ENCODE data around the gene DEFB132. TPM values are rescaled to one million over a fixed set of nuclear protein-coding genes. Genes with fewer than 3 reads are reported as not detected.

DEFB132 gene
- total RNA-seq, 4 donors from 2014 or later = 0.66 TPM; not detected in 3

GRCh38 chr20:272718-273117 lies 15.2 kb downstream of the DEFB132 start:
- TF ChIP-seq POLR2A (IDR thresholded peaks at IDR 0.05) (no peak), EP300 (IDR thresholded peaks at IDR 0.05) (no peak), CTCF (IDR thresholded peaks at IDR 0.05) (no peak)
- Histone ChIP-seq H3K27ac (no peak overlapping the region), H3K4me3 (no peak overlapping the region), H3K9me3 (no peaks in the 10 kb centered on the region), H3K36me3 (peaks cover 0 to 36% (median 0%) of the 10 kb centered on the region in 3 donors), H3K4me1 (no peaks in the 10 kb centered on the region), H3K27me3 (no peaks in the 10 kb centered on the region)
- DNase-seq (ENCODE audit: low spot score in 2 of 2) = no peak

GRCh38 chr20:273884-274283 lies 16.4 kb downstream of the DEFB132 start:
- no peak overlapping the region for H3K27ac ChIP-seq
- H3K27me3 ChIP-seq = no peaks in the 10 kb centered on the region
- H3K36me3 ChIP-seq = peaks cover 0 to 46% (median 0%) of the 10 kb centered on the region in 3 donors
- WGBS, 2 donors = 70 to 100% methylated on average over 3 of the region's 3 CpGs
- no peak overlapping the region for H3K4me3 ChIP-seq
- TF ChIP-seq CTCF (IDR thresholded peaks at IDR 0.05) = no peak
- TF ChIP-seq EP300 (IDR thresholded peaks at IDR 0.05) = no peak
- TF ChIP-seq POLR2A (IDR thresholded peaks at IDR 0.05) = no peak
- no peaks in the 10 kb centered on the region for H3K9me3 ChIP-seq
- DNase-seq (ENCODE audit: low spot score in 2 of 2) = no peak
- no peaks in the 10 kb centered on the region for H3K4me1 ChIP-seq

- Histone ChIP-seq H3K4me3 (no peak overlapping the region), H3K4me1 (no peaks in the 10 kb centered on the region), H3K36me3 (peaks cover 0 to 58% (median 0%) of the 10 kb centered on the region in 3 donors), H3K27ac (no peak overlapping the region), H3K9me3 (no peaks in the 10 kb centered on the region), H3K27me3 (no peaks in the 10 kb centered on the region)
- DNase-seq (ENCODE audit: low spot score in 2 of 2) = no peak
- TF ChIP-seq EP300 (IDR thresholded peaks at IDR 0.05) = no peak
- WGBS, 2 donors = 90 to 94% methylated on average over 7 of the region's 7 CpGs
Observed at GRCh38 chr20:275791-276190, 18.3 kb downstream of the DEFB132 start.

DNA sequence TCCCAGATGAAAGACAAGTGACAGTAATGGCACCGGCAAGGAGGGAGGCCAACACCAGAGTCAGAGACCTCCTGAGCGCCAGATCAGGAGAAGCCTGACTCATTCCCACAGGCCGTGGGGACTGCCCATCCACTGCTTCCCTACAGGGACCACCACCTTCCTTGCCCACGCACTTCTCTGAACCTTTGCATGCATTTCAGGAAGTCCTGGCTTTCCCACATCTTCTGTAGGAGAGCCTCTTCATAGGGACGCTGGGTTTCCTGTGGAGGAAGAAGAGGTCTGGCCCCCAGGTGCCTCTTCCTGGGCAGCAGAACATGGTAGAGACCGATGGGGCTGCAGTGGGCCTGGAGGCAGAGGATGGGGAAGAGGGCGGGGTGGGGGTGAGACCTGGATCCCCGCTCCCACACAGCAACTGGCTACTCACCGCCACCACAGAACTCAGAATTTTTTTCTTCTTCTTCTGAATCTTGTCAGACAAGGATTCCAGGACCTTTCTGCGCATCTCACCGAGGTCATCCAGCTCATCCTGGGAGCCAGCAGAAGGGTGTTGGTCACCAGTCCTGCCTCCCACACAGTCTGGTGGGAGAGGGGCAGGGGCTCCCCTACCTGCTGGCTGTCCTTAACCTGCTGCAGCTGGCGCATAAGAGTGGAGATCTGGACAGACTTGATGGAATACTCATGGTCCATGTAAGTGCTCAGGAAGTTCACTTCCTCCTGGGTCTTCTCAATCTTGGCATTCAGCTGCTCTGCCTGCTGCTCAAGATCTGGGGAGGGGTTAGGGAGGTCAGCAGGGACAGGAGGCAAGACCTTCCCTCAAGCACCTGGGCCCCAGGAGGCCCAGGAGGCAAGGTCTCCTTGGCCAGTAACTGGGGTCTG lies 19.3 kb downstream of the DEFB132 start:
- Histone ChIP-seq H3K27me3 (no peaks in the 10 kb centered on the region), H3K9me3 (no peaks in the 10 kb centered on the region), H3K4me3 (no peak overlapping the region), H3K27ac (no peak overlapping the region), H3K36me3 (peaks cover 0 to 64% (median 0%) of the 10 kb centered on the region in 3 donors), H3K4me1 (no peaks in the 10 kb centered on the region)
- WGBS, 2 donors = 94% methylated on average over 11 to 12 of the region's 12 CpGs
- DNase-seq (ENCODE audit: low spot score in 2 of 2) = no peak
- TF ChIP-seq CTCF (IDR thresholded peaks at IDR 0.05) (no peak), EP300 (IDR thresholded peaks at IDR 0.05) (no peak), POLR2A (IDR thresholded peaks at IDR 0.05) (no peak)

GRCh38 chr20:277496-277781 lies 19.9 kb downstream of the DEFB132 start:
- Histone ChIP-seq H3K36me3 (peaks cover 0 to 66% (median 0%) of the 10 kb centered on the region in 3 donors), H3K27me3 (no peaks in the 10 kb centered on the region), H3K27ac (no peak overlapping the region), H3K9me3 (no peaks in the 10 kb centered on the region), H3K4me3 (no peak overlapping the region), H3K4me1 (no peaks in the 10 kb centered on the region)
- DNase-seq (ENCODE audit: low spot score in 2 of 2) = no peak
- 36 to 50% methylated on average over 3 of the region's 3 CpGs for WGBS, 2 donors
- TF ChIP-seq EP300 (IDR thresholded peaks at IDR 0.05) = no peak
- no peak for TF ChIP-seq POLR2A (IDR thresholded peaks at IDR 0.05)
- no peak for TF ChIP-seq CTCF (IDR thresholded peaks at IDR 0.05)

Measured in tibial nerve (tissue), 4 donors.